HUES48 (cell line): Measurements from ENCODE around the gene ARHGEF4.
A peak's percentile ranks its signal among the peaks of the same experiment; 100 is the strongest.

ENCODE experiments used
- H3K27ac ChIP-seq: one replicate; pipeline ENCODE4 v1.7.0; 2013; ENCODE audit warnings: low read depth, low read length, inconsistent platforms
- H3K27me3 ChIP-seq: 2 replicates; pipeline ENCODE4 v1.6.1; 2013; ENCODE audit warnings: mild to moderate bottlenecking, low read length; ENCODE audit not compliant: control insufficient read depth, insufficient read depth
- H3K36me3 ChIP-seq: 2 replicates; pipeline ENCODE4 v1.6.1; 2013; ENCODE audit warnings: low read length; ENCODE audit not compliant: control insufficient read depth, insufficient read depth
- H3K4me1 ChIP-seq: 2 replicates; pipeline ENCODE4 v1.6.1; 2013; ENCODE audit warnings: mild to moderate bottlenecking, low read length; ENCODE audit not compliant: control insufficient read depth, insufficient read depth
- H3K4me3 ChIP-seq: 2 replicates; pipeline ENCODE4 v1.5.1; 2013; ENCODE audit warnings: mild to moderate bottlenecking, low read depth, low read length
- H3K9ac ChIP-seq: 2 replicates; pipeline ENCODE4 v1.6.1; 2013; ENCODE audit warnings: mild to moderate bottlenecking, low read depth, low read length, moderate library complexity
- H3K9me3 ChIP-seq: 2 replicates; pipeline ENCODE4 v1.6.1; 2013; ENCODE audit warnings: low read length; ENCODE audit not compliant: control insufficient read depth, insufficient read depth

ARHGEF4 gene

DNA sequence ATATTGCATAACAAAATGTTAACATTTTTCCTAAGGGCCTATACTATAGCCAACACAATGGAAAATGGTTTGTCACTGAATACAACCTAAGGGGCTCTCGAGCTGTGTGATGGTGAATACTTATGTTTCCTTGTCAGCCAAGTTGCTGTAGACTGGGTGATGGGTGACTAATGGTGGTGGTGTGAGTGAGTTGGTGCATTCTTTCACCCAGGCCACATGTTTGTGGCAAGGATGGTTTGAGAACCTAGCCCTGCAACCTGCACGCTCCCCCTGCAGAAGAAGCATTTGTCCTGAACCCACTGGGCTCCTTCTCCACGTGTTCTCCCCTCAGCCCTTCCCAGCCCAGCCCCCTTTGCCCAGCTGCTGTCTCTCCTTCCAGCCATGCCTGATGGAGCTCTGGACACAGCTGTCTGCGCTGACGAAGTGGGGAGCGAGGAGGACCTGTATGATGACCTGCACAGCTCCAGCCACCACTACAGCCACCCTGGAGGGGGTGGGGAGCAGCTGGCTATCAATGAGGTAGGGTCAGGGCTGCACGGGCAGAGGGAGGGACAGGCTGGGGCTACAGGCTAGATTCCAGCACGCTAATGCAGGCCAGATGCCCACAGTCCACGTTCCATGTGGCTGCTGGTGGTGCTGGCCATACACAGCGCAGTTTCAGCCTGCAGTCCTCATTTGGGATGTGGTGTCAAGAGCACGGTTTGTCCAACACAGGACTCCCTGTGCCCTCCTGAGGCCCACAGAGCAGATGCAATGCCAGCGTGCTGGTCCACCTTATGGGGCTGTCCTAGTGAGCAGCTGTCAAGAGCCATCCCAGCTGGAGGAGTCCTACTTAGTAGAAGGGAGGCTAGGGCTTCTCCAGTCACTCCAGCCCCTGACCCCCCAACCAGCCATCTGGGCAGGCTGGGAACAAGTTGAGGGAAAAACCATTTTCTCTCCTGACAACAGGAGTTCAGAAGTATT lies 191.1 kb downstream of the ARHGEF4 start:
- H3K4me1 ChIP-seq, result no peaks in the 10 kb centered on the region
- no peak overlapping the region for H3K4me3 ChIP-seq
- no peaks in the 10 kb centered on the region for H3K9me3 ChIP-seq
- no peaks in the 10 kb centered on the region for H3K27me3 ChIP-seq
- no peak overlapping the region for H3K27ac ChIP-seq
- H3K9ac ChIP-seq, result no peak overlapping the region
- no peaks in the 10 kb centered on the region for H3K36me3 ChIP-seq

DNA sequence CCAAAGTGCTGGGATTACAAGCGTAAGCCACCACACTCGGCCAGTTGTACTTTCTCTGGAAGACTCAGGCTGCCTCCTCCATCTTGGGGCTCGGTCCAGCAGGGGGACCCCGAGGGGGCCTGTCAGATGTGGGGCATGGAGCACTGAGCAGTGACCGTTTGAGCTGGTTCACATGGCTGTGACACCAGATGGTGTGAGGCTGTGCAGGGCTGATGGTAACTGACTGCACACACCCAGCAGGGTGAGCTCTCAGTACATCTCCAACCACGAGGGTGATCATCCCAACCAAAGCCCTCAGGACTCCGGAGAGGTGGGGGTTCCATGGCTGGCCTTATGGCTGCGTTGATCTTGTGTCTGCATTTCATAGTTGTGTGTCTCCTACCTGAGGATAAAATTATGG lies 193.1 kb downstream of the ARHGEF4 start:
- no peaks in the 10 kb centered on the region for H3K9me3 ChIP-seq
- no peak overlapping the region for H3K4me3 ChIP-seq
- H3K4me1 ChIP-seq, result peaks cover 5% of the 10 kb centered on the region; the same call in 1 of the 2 replicates
- H3K27ac ChIP-seq, result no peak overlapping the region
- H3K27me3 ChIP-seq, result peaks cover 18% of the 10 kb centered on the region
- no peak overlapping the region for H3K9ac ChIP-seq
- no peaks in the 10 kb centered on the region for H3K36me3 ChIP-seq

DNA sequence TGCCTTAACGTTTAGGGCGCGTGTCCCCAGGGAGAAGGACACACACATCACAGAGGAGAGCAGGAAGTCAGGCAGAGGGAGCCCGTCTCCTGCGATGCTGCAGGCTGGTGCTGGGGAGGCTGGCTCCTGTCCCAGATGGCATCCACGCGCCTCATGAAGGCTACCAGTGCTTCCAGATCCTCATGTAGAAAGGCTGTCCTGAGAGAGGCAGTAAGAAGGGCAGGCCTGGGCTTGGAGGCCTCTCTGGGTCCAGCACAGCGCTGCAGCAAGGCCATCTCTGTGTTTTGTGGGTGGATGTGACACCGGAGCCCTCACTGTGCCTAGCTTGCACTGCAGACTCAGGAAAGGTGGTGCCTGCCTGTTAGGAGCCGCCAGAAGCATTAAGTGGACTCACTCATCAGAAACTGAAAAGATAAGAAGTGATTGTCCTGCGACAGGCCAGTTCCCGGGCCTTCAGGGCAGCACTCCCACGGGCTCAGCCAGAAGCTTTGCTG lies 193.8 kb downstream of the ARHGEF4 start:
- peaks cover 23% of the 10 kb centered on the region for H3K27me3 ChIP-seq
- no peaks in the 10 kb centered on the region for H3K36me3 ChIP-seq
- no peak overlapping the region for H3K9ac ChIP-seq
- no peaks in the 10 kb centered on the region for H3K9me3 ChIP-seq
- H3K4me3 ChIP-seq, result no peak overlapping the region
- H3K4me1 ChIP-seq, result peaks cover 5% of the 10 kb centered on the region; the same call in 1 of the 2 replicates
- H3K27ac ChIP-seq, result no peak overlapping the region

DNA sequence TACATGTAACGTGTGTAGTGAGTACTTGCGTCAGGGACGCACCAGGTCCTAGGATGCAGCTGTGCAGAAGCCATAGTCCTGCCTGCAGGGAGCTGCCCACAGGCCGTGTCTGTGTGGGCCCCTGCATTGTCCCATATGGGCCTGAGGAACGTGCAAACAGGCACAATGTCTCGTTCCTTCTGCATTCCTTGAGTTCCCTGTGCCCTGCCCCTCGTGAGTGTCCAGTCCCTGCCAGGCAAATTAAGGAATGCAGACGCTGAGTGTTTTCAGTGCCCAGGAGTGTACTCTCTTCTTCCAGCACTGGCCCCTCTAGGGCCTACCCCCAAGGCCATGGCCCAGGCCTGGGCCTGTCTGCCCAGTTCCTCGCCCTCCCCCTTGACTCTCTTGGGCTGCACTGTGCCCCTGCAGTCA lies 194.7 kb downstream of the ARHGEF4 start:
- Histone ChIP-seq H3K9ac (no peak overlapping the region), H3K36me3 (no peaks in the 10 kb centered on the region), H3K4me3 (no peak overlapping the region), H3K4me1 (peaks cover 10% of the 10 kb centered on the region; the same call in 1 of the 2 replicates), H3K27me3 (peaks cover 32% of the 10 kb centered on the region), H3K9me3 (no peaks in the 10 kb centered on the region), H3K27ac (no peak overlapping the region)

DNA sequence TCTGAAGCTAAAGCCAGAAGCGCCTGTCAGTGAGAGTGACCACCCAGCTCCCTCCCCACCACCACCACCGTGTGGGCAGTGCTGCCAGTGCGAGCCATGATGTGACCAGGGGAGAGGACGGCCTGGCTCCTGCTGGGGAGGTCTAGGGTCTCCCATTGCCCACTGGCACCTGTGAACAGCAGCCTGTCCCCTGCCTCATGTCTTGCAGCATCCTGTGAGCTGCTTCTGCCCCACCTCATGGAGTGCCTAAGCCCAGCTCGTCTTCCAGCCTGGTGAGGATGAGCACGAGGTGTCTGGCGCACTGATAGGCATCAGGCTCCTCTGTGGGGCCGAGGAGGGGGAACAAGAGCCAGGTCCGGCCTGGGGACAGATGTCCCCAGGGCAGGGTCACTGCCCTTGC lies 195.2 kb downstream of the ARHGEF4 start:
- Histone ChIP-seq H3K36me3 (no peaks in the 10 kb centered on the region), H3K27me3 (peaks cover 36% of the 10 kb centered on the region), H3K9ac (no peak overlapping the region), H3K4me3 (no peak overlapping the region), H3K9me3 (no peaks in the 10 kb centered on the region), H3K27ac (no peak overlapping the region), H3K4me1 (peaks cover 10% of the 10 kb centered on the region; the same call in 1 of the 2 replicates)

DNA sequence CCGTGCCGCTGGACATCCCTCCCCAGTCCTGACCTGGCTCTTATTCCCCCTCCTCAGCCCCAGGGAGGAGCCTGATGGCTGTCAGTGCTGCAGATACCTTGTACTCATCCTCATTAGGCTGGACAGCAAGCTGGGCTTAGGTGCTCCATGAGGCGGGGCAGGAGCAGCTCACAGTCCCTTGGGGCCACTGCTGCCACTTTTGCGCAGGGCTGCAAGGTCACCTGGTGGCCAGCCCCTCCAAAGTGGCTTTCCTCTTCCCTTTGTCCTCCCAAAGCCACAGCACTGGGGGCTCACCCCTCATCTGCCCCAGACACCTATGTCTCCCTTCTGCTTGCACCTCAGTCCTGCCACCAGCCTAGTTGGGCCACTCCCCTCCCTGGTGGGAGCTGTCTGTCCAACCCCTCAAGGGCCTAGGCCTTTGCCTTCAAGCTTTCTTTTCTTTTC lies 195.7 kb downstream of the ARHGEF4 start:
- Histone ChIP-seq H3K27ac (no peak overlapping the region), H3K9me3 (no peaks in the 10 kb centered on the region), H3K4me1 (peaks cover 10% of the 10 kb centered on the region; the same call in 1 of the 2 replicates), H3K4me3 (no peak overlapping the region), H3K9ac (no peak overlapping the region), H3K27me3 (peaks cover 36% of the 10 kb centered on the region), H3K36me3 (no peaks in the 10 kb centered on the region)

DNA sequence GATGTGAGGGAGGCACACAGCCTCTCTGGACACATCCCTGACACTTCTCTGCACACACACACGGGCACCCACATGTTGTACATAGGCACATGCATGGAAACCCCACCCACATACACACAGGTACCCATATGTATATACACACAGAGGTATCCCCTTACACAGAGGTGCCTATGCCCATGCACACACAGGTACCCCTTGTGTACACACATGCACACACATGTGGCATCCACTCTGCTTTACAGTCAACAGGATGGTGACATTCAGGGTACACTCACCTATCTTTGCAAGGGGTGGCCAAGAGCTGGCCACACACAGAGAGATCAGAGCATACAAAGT lies 197.0 kb downstream of the ARHGEF4 start:
- no peak overlapping the region for H3K27ac ChIP-seq
- no peak overlapping the region for H3K9ac ChIP-seq
- peaks cover 10% of the 10 kb centered on the region; the same call in 1 of the 2 replicates for H3K4me1 ChIP-seq
- H3K4me3 ChIP-seq, result 0 out of 2 replicates have a peak overlapping the region, but pooled peaks have one; percentile 63
- H3K9me3 ChIP-seq, result no peaks in the 10 kb centered on the region
- no peaks in the 10 kb centered on the region for H3K36me3 ChIP-seq
- H3K27me3 ChIP-seq, result peaks cover 36% of the 10 kb centered on the region

DNA sequence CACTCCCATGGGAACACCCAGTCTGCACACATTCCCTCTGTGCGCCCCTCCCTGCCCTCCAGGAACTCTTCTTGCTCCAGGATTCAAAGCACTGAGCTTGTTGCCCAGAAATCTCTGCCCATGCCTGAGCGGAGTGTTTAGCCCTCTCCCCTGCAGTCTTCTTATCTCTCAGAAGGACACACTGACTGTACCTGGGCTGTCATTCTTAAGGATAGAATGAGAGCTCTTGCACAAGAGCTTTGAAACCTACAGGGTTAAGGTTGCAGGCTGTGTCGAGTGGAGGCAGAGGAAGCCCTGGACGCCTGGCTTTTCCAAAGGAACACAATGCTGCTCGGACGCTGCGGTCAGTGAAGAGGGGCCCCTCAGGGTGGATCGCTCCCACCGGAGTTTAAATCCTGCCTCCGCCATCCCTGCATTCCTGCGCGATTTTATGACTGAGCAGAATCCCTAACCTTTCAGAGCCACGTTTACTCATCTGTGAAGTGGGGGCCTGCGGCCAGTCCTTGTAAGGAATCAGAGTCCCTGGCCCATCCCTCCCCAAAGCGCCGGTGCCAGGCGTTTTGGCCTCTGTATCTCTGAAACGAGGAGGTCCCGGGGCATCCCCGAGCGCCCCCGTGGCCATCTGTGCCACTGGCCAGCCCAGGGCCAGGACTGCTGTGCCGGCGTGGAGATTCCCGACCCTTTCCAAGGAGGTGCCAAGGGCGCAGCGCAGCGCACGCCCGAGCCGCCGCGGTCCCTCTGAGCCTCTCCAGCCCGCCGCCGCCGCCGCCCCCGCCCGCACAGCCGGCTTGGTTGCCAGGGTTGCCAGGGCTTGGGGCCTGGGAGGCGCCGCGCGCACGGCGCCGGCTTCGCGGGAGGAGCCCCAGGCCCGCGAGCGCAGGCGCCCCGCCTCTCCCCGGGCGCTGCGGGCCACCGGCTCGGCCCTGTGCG lies 197.7 kb downstream of the ARHGEF4 start:
- H3K9me3 ChIP-seq, result no peaks in the 10 kb centered on the region
- peak overlapping the region; percentile 63 for H3K4me3 ChIP-seq
- H3K36me3 ChIP-seq, result no peaks in the 10 kb centered on the region
- H3K27me3 ChIP-seq, result peaks cover 36% of the 10 kb centered on the region
- peaks cover 10% of the 10 kb centered on the region; the same call in 1 of the 2 replicates for H3K4me1 ChIP-seq
- no peak overlapping the region for H3K9ac ChIP-seq
- no peak overlapping the region for H3K27ac ChIP-seq

DNA sequence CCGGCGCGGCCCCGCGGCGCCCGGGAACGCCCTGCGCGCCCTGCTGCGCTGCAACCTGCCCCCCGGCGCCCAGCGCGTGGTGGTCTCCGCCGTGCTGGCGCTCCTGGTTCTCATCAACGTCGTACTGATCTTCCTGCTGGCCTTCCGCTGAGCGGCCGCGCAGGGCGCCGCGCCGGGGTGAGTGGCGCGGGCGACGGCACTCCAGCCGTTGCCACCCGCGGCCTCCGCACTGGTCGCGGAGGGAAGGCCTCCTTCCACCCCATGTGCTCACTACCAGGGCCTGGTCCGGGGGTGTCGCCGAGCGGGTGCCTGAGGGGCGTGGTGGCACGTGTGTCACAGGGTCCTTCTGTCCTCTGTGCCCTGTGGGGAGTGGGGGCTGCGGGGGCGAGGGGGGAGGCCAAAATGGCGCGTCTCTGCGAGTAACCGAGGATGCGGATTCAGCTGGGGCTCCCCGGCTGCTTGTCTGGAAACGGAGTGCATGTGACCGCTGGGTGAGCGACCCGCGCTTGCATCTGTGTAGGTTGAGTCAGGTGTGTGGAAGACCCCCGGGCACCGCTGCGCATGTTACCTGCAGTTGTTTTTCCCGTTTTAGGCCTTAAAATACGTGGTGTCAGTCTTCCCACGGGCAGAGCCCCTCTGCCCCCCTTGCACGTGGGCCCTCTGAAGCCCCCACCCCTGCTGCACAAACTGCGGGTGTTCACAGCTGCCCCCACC lies 198.6 kb downstream of the ARHGEF4 start:
- peaks cover 36% of the 10 kb centered on the region for H3K27me3 ChIP-seq
- no peak overlapping the region for H3K27ac ChIP-seq
- H3K4me3 ChIP-seq, result peak overlapping the region; percentile 63; the same call in 1 of the 2 replicates
- no peaks in the 10 kb centered on the region for H3K9me3 ChIP-seq
- no peaks in the 10 kb centered on the region for H3K36me3 ChIP-seq
- H3K9ac ChIP-seq, result no peak overlapping the region
- peaks cover 10% of the 10 kb centered on the region; the same call in 1 of the 2 replicates for H3K4me1 ChIP-seq

DNA sequence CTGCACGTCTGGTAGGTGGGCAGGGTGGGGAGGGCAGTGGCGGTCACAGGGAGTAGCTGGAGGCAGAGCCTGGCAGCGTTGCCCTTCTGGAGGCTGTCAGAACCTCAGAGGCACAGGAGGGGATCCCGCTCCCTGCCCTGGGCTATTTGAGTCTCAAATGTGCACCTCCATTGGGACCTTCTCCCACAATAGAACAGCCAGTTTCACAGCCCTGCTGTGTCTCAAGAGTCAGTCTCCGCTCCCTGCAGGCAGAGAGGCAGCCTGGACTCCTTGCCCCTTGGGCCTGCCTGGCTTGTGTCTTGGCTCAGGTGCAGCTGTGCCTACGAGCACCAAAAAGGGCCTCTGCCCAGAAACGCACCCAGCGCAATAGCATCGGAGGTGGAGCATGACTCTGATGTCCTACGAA lies 199.1 kb downstream of the ARHGEF4 start:
- Histone ChIP-seq H3K27me3 (peaks cover 36% of the 10 kb centered on the region), H3K9me3 (no peaks in the 10 kb centered on the region), H3K4me1 (peaks cover 10% of the 10 kb centered on the region; the same call in 1 of the 2 replicates), H3K4me3 (peak overlapping the region; percentile 63; the same call in 1 of the 2 replicates), H3K27ac (no peak overlapping the region), H3K9ac (no peak overlapping the region), H3K36me3 (no peaks in the 10 kb centered on the region)
